Neural progenitor cell (in vitro differentiated cells): ENCODE measurements around the gene SCAPER. TPM values are rescaled to one million over a fixed set of nuclear protein-coding genes. Genes with fewer than 3 reads are reported as not detected.

Experiments
- DNase-seq: peaks from one replicate; pipeline ENCODE4 v3.0.0-alpha.2; 2016; ENCODE audit warnings: low spot score
- H2AFZ ChIP-seq: fragments of 200-600 bp; sonication (generic); replicated peaks from 2 replicates; pipeline ENCODE4 v1.6.1; 2016; ENCODE audit warnings: antibody characterized with exemption
- H3F3A ChIP-seq: fragments of 200-600 bp; sonication (generic); 2 replicates; pipeline ENCODE4 v1.6.1; 2016; ENCODE audit warnings: antibody characterized with exemption, low read depth
- H3K27ac ChIP-seq: fragments of 200-600 bp; sonication (generic); 2 replicates; pipeline ENCODE4 v1.5.1; 2016; ENCODE audit warnings: mild to moderate bottlenecking
- H3K27me3 ChIP-seq: fragments of 200-600 bp; sonication (generic); 2 replicates; pipeline ENCODE4 v1.6.1; 2016; ENCODE audit warnings: mild to moderate bottlenecking, moderate library complexity
- H3K36me3 ChIP-seq: fragments of 200-600 bp; sonication (generic); 2 replicates; pipeline ENCODE4 v1.5.1; 2016
- H3K4me1 ChIP-seq: fragments of 200-600 bp; sonication (generic); 2 replicates; pipeline ENCODE4 v1.6.1; 2016; ENCODE audit warnings: mixed run types
- H3K4me2 ChIP-seq: fragments of 200-600 bp; sonication (generic); 2 replicates; pipeline ENCODE4 v1.6.1; 2016
- H3K4me3 ChIP-seq: fragments of 200-600 bp; sonication (generic); 2 replicates; pipeline ENCODE4 v1.5.1; 2016
- H3K79me2 ChIP-seq: fragments of 200-600 bp; sonication (generic); 2 replicates; pipeline ENCODE4 v1.6.1; 2016; ENCODE audit warnings: low read depth
- H3K9ac ChIP-seq: fragments of 200-600 bp; sonication (generic); 2 replicates; pipeline ENCODE4 v1.6.1; 2016
- H3K9me3 ChIP-seq: fragments of 200-600 bp; sonication (generic); 2 replicates; pipeline ENCODE4 v1.5.1; 2016; ENCODE audit warnings: low read depth
- H4K20me1 ChIP-seq: fragments of 200-600 bp; sonication (generic); 2 replicates; pipeline ENCODE4 v1.6.1; 2016; ENCODE audit warnings: low read depth
- H3K27ac Mint-ChIP-seq: 3 replicates; pipeline ENCODE4 v1.8.0; 2021; ENCODE audit warnings: mixed read lengths
- H3K27me3 Mint-ChIP-seq: 2 replicates; pipeline ENCODE4 v1.8.0; 2022; ENCODE audit warnings: low read depth, mild to moderate bottlenecking, inconsistent platforms, moderate library complexity, mixed read lengths; ENCODE audit not compliant: insufficient read depth
- H3K36me3 Mint-ChIP-seq: 3 replicates; pipeline ENCODE4 v1.8.0; 2021; ENCODE audit warnings: mixed read lengths
- H3K4me1 Mint-ChIP-seq: 3 replicates; pipeline ENCODE4 v1.8.0; 2021; ENCODE audit warnings: mixed read lengths
- H3K4me3 Mint-ChIP-seq: 3 replicates; pipeline ENCODE4 v1.8.0; 2021; ENCODE audit warnings: mild to moderate bottlenecking, moderate library complexity, mixed read lengths
- H3K9me3 Mint-ChIP-seq: 3 replicates; pipeline ENCODE4 v1.8.0; 2020; ENCODE audit warnings: mixed read lengths
- EZH2 ChIP-seq: fragments of 200-600 bp; sonication (generic); IDR thresholded peaks from 2 replicates; pipeline ENCODE4 v1.6.1; 2017; ENCODE audit warnings: antibody characterized with exemption, mild to moderate bottlenecking, moderate library complexity
- EZH2phosphoT487 ChIP-seq: fragments of 200-600 bp; sonication (generic); IDR thresholded peaks from 2 replicates; pipeline ENCODE4 v1.6.1; 2017; ENCODE audit warnings: antibody characterized with exemption
- total RNA-seq: library from RNA; depleted of rRNA; stranded (reverse); fragments of >200 nt; gene quantifications from 2 replicates; pipeline ENCODE4 v1.2.3, GENCODE V29; 2015; ENCODE audit warnings: low replicate concordance
- TF ChIP-seq, protein P1 (sequence below): fragments of 200-600 bp; sonication (generic); IDR thresholded peaks from 2 replicates; pipeline ENCODE4 v1.5.1; 2017; ENCODE audit warnings: antibody characterized with exemption, mild to moderate bottlenecking

SCAPER gene
- total RNA-seq, 1 donor from 2014 or later = 20.4 TPM

DNA sequence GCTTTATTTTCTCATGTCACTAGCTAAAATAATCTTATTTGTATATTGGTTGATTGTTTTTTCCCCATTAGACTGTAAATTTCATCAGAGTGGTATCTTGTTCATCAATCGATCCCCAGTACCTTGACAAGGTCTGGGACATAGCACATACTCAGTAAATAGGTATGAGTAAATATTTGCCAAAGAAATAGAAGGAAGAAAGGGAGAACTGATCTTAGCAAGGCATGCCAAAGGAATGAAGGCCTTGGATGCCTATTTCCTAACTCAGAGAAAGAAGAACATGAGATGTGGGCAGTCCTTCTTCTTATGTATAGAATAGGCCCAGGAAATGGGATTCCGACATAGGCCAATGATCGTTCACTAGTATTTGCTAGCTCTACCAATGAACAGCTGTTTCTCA lies 513.8 kb downstream of the SCAPER start:
- no peaks in the 10 kb centered on the region for H3K27me3 ChIP-seq
- Mint-ChIP-seq H3K27ac (no peak overlapping the region), H3K4me3 (no peak overlapping the region), H3K27me3 (no peaks in the 10 kb centered on the region), H3K9me3 (no peaks in the 10 kb centered on the region), H3K4me1 (no peaks in the 10 kb centered on the region), H3K36me3 (no peaks in the 10 kb centered on the region)
- no peaks in the 10 kb centered on the region for H3K36me3 ChIP-seq
- H3K79me2 ChIP-seq = no peaks in the 10 kb centered on the region
- no peaks in the 10 kb centered on the region for H4K20me1 ChIP-seq
- no peak for DNase-seq
- no peak overlapping the region for H3K4me3 ChIP-seq
- no peak overlapping the region for H3K4me2 ChIP-seq
- no peaks in the 10 kb centered on the region for H3K9me3 ChIP-seq
- no peak overlapping the region for H3K27ac ChIP-seq
- TF ChIP-seq EZH2 (no peak), EZH2phosphoT487 (no peak)
- TF ChIP-seq, protein P1, sequence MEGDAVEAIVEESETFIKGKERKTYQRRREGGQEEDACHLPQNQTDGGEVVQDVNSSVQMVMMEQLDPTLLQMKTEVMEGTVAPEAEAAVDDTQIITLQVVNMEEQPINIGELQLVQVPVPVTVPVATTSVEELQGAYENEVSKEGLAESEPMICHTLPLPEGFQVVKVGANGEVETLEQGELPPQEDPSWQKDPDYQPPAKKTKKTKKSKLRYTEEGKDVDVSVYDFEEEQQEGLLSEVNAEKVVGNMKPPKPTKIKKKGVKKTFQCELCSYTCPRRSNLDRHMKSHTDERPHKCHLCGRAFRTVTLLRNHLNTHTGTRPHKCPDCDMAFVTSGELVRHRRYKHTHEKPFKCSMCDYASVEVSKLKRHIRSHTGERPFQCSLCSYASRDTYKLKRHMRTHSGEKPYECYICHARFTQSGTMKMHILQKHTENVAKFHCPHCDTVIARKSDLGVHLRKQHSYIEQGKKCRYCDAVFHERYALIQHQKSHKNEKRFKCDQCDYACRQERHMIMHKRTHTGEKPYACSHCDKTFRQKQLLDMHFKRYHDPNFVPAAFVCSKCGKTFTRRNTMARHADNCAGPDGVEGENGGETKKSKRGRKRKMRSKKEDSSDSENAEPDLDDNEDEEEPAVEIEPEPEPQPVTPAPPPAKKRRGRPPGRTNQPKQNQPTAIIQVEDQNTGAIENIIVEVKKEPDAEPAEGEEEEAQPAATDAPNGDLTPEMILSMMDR = no peak
- H3F3A ChIP-seq = no peaks in the 10 kb centered on the region
- H3K4me1 ChIP-seq = peaks cover 7% of the 10 kb centered on the region
- no peak overlapping the region for H3K9ac ChIP-seq
- no peak overlapping the region for H2AFZ ChIP-seq

DNA sequence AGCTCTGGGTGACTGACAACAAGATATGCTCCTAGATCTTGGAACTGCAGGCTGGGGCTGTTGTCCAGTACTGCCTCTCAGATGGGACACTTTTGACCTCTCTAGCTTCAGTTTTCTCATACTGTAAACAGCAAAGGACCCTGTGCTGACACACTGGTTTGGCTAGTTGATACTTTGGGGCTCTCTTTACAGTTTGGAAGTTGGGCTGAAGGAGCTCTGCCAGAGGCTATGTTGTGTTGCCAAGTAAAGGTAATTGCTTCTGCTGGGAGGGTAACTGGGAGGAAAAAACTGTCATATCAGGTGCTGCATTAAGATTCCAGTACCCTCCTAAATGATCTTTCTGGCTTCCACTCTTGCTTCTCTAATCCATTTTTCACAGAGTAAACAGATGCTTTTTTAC lies 514.6 kb downstream of the SCAPER start:
- H3K4me1 ChIP-seq = peaks cover 7% of the 10 kb centered on the region
- no peak overlapping the region for H3K4me2 ChIP-seq
- Mint-ChIP-seq H3K4me3 (no peak overlapping the region), H3K9me3 (no peaks in the 10 kb centered on the region), H3K36me3 (no peaks in the 10 kb centered on the region), H3K27me3 (no peaks in the 10 kb centered on the region), H3K27ac (no peak overlapping the region), H3K4me1 (no peaks in the 10 kb centered on the region)
- H3K79me2 ChIP-seq = no peaks in the 10 kb centered on the region
- H3K9ac ChIP-seq = no peak overlapping the region
- H3K27me3 ChIP-seq = no peaks in the 10 kb centered on the region
- no peak overlapping the region for H3K27ac ChIP-seq
- DNase-seq = no peak
- no peaks in the 10 kb centered on the region for H4K20me1 ChIP-seq
- H3K4me3 ChIP-seq = no peak overlapping the region
- TF ChIP-seq, protein P1 = no peak
- no peak for TF ChIP-seq EZH2
- TF ChIP-seq EZH2phosphoT487 = no peak
- H3K9me3 ChIP-seq = no peaks in the 10 kb centered on the region
- no peaks in the 10 kb centered on the region for H3F3A ChIP-seq
- no peaks in the 10 kb centered on the region for H3K36me3 ChIP-seq
- H2AFZ ChIP-seq = no peak overlapping the region

DNA sequence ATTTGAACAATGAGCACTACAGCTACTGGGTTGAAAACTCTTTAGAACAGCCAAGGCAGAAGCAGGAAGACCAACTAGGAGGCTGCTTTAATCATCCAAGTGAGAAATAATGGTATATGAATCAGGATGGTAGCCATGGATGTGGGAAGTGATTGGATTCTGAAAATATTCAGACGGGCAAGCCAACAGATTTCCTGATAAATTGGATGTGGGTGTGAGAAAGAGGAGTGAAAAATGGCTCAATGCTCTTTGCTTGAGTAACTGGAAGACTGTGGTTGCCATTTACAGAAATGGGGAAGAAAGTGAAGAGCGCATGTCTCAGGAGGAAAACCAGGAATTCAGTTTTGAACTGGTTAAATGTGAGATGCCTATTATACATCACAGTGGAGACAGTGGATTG lies 518.2 kb downstream of the SCAPER start:
- H3K9me3 ChIP-seq = no peaks in the 10 kb centered on the region
- Mint-ChIP-seq H3K9me3 (no peaks in the 10 kb centered on the region), H3K4me1 (no peaks in the 10 kb centered on the region), H3K27me3 (no peaks in the 10 kb centered on the region), H3K27ac (no peak overlapping the region), H3K4me3 (no peak overlapping the region), H3K36me3 (no peaks in the 10 kb centered on the region)
- H3K79me2 ChIP-seq = no peaks in the 10 kb centered on the region
- DNase-seq = no peak
- H3K36me3 ChIP-seq = no peaks in the 10 kb centered on the region
- H2AFZ ChIP-seq = no peak overlapping the region
- H3K9ac ChIP-seq = no peak overlapping the region
- no peaks in the 10 kb centered on the region for H4K20me1 ChIP-seq
- no peak overlapping the region for H3K27ac ChIP-seq
- no peaks in the 10 kb centered on the region for H3K4me1 ChIP-seq
- no peak overlapping the region for H3K4me2 ChIP-seq
- no peak overlapping the region for H3K4me3 ChIP-seq
- H3K27me3 ChIP-seq = no peaks in the 10 kb centered on the region
- TF ChIP-seq EZH2phosphoT487 = no peak
- TF ChIP-seq, protein P1 = no peak
- TF ChIP-seq EZH2 = no peak
- H3F3A ChIP-seq = no peaks in the 10 kb centered on the region
